Gastrocnemius medialis (tissue), 4 donors: Measurements from ENCODE around the gene PDE6G.

Source experiments
- POLR2A ChIP-seq, 2 donors: fragments of 450-650 bp; IDR thresholded peaks; one replicate each; pipeline ENCODE4 v1.6.1; 2017; ENCODE audit warnings: antibody characterized with exemption in 2 of 2, mild to moderate bottlenecking in 2 of 2, moderate library complexity in 2 of 2
- TF ChIP-seq, protein P1 (sequence below), 5 experiments: fragments of 450-650 bp in 3 of 5; fragments of 200-600 bp in 2 of 5; sonication (generic) in 2 of 5; IDR thresholded peaks in 4 of 5; conservative IDR thresholded peaks in 1 of 5; 1 replicate in 4 of 5; 2 replicates in 1 of 5; pipeline ENCODE4 v1.5.1; 2016 to 2019; ENCODE audit warnings: antibody characterized with exemption in 5 of 5, mild to moderate bottlenecking in 3 of 5, moderate library complexity in 3 of 5

DNA sequence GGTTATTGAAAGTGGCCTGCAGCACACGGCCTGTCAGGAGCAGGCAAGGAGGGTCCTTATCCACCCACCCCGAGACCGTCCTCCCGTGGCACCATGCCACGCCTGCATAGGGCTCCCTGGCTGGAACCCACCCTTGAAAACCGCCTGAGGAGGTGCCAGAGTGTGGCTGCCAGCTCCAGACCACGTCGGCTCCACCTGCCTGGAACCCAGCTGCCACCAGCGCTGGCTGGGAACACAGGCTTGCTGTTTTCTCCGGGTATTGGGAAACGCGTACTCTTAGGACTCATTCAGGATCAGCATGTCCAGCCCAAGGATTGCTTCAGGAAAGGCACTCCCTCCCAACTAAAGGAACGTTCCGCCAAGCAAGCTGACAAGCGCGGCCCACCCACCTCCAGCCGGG, 20.6 kb upstream of the PDE6G start:
- TF ChIP-seq, protein P1, sequence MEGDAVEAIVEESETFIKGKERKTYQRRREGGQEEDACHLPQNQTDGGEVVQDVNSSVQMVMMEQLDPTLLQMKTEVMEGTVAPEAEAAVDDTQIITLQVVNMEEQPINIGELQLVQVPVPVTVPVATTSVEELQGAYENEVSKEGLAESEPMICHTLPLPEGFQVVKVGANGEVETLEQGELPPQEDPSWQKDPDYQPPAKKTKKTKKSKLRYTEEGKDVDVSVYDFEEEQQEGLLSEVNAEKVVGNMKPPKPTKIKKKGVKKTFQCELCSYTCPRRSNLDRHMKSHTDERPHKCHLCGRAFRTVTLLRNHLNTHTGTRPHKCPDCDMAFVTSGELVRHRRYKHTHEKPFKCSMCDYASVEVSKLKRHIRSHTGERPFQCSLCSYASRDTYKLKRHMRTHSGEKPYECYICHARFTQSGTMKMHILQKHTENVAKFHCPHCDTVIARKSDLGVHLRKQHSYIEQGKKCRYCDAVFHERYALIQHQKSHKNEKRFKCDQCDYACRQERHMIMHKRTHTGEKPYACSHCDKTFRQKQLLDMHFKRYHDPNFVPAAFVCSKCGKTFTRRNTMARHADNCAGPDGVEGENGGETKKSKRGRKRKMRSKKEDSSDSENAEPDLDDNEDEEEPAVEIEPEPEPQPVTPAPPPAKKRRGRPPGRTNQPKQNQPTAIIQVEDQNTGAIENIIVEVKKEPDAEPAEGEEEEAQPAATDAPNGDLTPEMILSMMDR (IDR thresholded peaks at IDR 0.05 in 4 of 5, conservative IDR thresholded peaks at IDR 0.05 in 1 of 5): no peak
- no peak for TF ChIP-seq POLR2A (IDR thresholded peaks at IDR 0.05)
